Measurements from ENCODE around the gene SAP130. TPM values are rescaled to one million over a fixed set of nuclear protein-coding genes. Genes with fewer than 3 reads are reported as not detected.

The SAP130 gene
- total RNA-seq, 1 donor from 2014 or later: 39.4 TPM

DNA sequence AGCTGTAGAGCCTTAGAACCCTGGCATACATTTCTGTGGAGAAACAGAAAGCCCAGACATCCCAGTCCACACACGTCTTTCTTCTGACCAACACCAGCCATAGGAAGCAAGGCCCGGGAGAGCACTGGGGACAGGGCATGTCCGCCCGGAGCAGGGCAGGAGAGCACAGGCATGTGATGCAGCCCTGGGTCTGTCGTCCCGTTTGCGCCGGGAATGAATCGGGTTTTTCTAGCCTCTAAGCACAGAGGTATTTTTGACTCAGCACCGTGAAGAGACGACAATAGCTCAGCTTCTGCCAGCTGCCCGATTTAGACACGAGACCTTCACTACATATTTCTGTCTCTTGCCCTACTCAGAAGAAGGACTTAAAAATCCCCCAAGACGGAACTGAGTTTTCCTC is 134.8 kb downstream of the SAP130 start:
- no peak overlapping the region for H3K4me3 Mint-ChIP-seq (ENCODE audit: unreplicated experiment)
- peaks cover 2% of the 10 kb centered on the region for H3K4me1 Mint-ChIP-seq (ENCODE audit: unreplicated experiment)
- H3K36me3 Mint-ChIP-seq (ENCODE audit: low read depth, unreplicated experiment): no peaks in the 10 kb centered on the region
- no peaks in the 10 kb centered on the region for H3K9me3 Mint-ChIP-seq (ENCODE audit: unreplicated experiment)
- DNase-seq (ENCODE audit: low spot score): no peak
- TF ChIP-seq, protein P1, sequence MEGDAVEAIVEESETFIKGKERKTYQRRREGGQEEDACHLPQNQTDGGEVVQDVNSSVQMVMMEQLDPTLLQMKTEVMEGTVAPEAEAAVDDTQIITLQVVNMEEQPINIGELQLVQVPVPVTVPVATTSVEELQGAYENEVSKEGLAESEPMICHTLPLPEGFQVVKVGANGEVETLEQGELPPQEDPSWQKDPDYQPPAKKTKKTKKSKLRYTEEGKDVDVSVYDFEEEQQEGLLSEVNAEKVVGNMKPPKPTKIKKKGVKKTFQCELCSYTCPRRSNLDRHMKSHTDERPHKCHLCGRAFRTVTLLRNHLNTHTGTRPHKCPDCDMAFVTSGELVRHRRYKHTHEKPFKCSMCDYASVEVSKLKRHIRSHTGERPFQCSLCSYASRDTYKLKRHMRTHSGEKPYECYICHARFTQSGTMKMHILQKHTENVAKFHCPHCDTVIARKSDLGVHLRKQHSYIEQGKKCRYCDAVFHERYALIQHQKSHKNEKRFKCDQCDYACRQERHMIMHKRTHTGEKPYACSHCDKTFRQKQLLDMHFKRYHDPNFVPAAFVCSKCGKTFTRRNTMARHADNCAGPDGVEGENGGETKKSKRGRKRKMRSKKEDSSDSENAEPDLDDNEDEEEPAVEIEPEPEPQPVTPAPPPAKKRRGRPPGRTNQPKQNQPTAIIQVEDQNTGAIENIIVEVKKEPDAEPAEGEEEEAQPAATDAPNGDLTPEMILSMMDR (IDR thresholded peaks at IDR 0.05; ENCODE audit: unreplicated experiment): no peak
- no peak overlapping the region for H3K27ac Mint-ChIP-seq (ENCODE audit: unreplicated experiment)
- H3K27me3 Mint-ChIP-seq (ENCODE audit: unreplicated experiment): peaks cover 3% of the 10 kb centered on the region

- DNase-seq (ENCODE audit: low spot score): no peak
- TF ChIP-seq, protein P1 (IDR thresholded peaks at IDR 0.05; ENCODE audit: unreplicated experiment): no peak
- Mint-ChIP-seq H3K9me3 (ENCODE audit: unreplicated experiment) (no peaks in the 10 kb centered on the region), H3K27ac (ENCODE audit: unreplicated experiment) (no peak overlapping the region), H3K36me3 (ENCODE audit: low read depth, unreplicated experiment) (no peaks in the 10 kb centered on the region), H3K4me3 (ENCODE audit: unreplicated experiment) (no peak overlapping the region), H3K4me1 (ENCODE audit: unreplicated experiment) (peaks cover 6% of the 10 kb centered on the region), H3K27me3 (ENCODE audit: unreplicated experiment) (peaks cover 3% of the 10 kb centered on the region)
Observed at GRCh38 chr2:127891811-127892210, 136.0 kb downstream of the SAP130 start.

Other genes starting within 250 kb of the SAP130 start
- 52.1 TPM for gene WDR33, start 216.9 kb downstream of the SAP130 start, total RNA-seq (ENCODE audit: unreplicated experiment)
- gene POLR2D, start 169.9 kb downstream of the SAP130 start, total RNA-seq (ENCODE audit: unreplicated experiment): 24.4 TPM
- 26.3 TPM for gene AMMECR1L, start 142.1 kb downstream of the SAP130 start, total RNA-seq (ENCODE audit: unreplicated experiment)
- gene UGGT1, start 63.1 kb upstream of the SAP130 start, total RNA-seq (ENCODE audit: unreplicated experiment): 102 TPM